ENCODE measurements around the gene TMEM175. TPM values are rescaled to one million over a fixed set of nuclear protein-coding genes. Genes with fewer than 3 reads are reported as not detected.

The TMEM175 gene
- total and polyA plus RNA-seq, 9 of the 15 experiments (the other 6 are each of a cell fraction or from before 2014, with no cell fraction given), result 0.13 to 30.9 (median 9.4) TPM

- in situ Hi-C loops (cut with MboI), result no loop called here
- intact Hi-C loops (cut with micrococcal nuclease), result loop anchor here (2.0 kb wide), 1 partner anchor 42 kb away; the partner anchor contains the start of gene DGKQ
- no peak for FAIRE-seq
Measured at GRCh38 chr4:930827-931193, 1.4 kb upstream of the TMEM175 start.

GRCh38 chr4:931194-931959, 883 bp upstream of the TMEM175 start:
- peaks cover 57% of the 10 kb centered on the region for H3K79me2 ChIP-seq (ENCODE audit: control insufficient read depth, insufficient read depth, low read length)
- peaks cover 13 to 14% of the 10 kb centered on the region in 2 experiments for H3K4me1 ChIP-seq (replicated peaks in 1 of 2; ENCODE audit: control insufficient read depth in 2 of 2, insufficient read depth in 2 of 2, low read length in 2 of 2)
- H3K36me3 ChIP-seq (ENCODE audit: control insufficient read depth, insufficient read depth, low read length), result peaks cover 13% of the 10 kb centered on the region; the same call in 2 of the 3 replicates
- H3K27ac ChIP-seq (ENCODE audit: extremely low read depth, low read depth, low read length), result peak overlapping the region; percentile 93
- ChIA-PET CTCF (ENCODE audit: low intra/inter-chr PET ratio) (no interaction called here), POLR2A (interaction anchor here (0.6 to 2.1 kb wide), 8 partner anchors 8 to 263 kb away, joined by 3 to 11 read pairs (median 4); no protein-coding TSS in a partner anchor)
- H3K4me3 ChIP-seq, result peak overlapping the region; percentile 99
- 0% methylated on average over 22 of the region's 31 CpGs for WGBS (ENCODE audit: insufficient coverage, low coverage, missing lambda C conversion rate)
- H2AFZ ChIP-seq (ENCODE audit: low read depth, low read length), result peak overlapping the region; percentile 92
- in situ Hi-C loops (cut with MboI) (no loop called here), intact Hi-C loops (cut with micrococcal nuclease) (loop anchor here (2.0 kb wide), 1 partner anchor 41 kb away; the partner anchor contains the start of gene DGKQ)
- ATAC-seq (peak; percentile 45), DNase-seq (ENCODE audit: extremely low read depth in 1 of 4, low spot score in 3 of 4) (peak in 3 of 4 experiments; percentile 39 to 44 (median 41)), FAIRE-seq (peak; percentile 84)
- no peaks in the 10 kb centered on the region for H3K9me1 ChIP-seq (ENCODE audit: control insufficient read depth, insufficient read depth, low read length)
- peak overlapping the region; percentile 88 to 100 for H3K9ac ChIP-seq (ENCODE audit: insufficient read depth in 1 of 2, low read depth in 2 of 2, low read length in 2 of 2)
- peaks cover 20% of the 10 kb centered on the region; the same call in 1 of the 2 replicates for H4K20me1 ChIP-seq (replicated peaks; ENCODE audit: control insufficient read depth, insufficient read depth, low read length)
- no peaks in the 10 kb centered on the region for H3K9me3 ChIP-seq (replicated peaks; ENCODE audit: control insufficient read depth, insufficient read depth, low read depth, low read length)
- peak overlapping the region; percentile 92 for H3K4me2 ChIP-seq (ENCODE audit: insufficient read depth, low read length)
- H3K27me3 ChIP-seq (ENCODE audit: control insufficient read depth in 2 of 2, insufficient read depth in 2 of 2, low read length in 2 of 2), result no peaks in the 10 kb centered on the region
- TSS peak; percentile 75 for BruUV-seq (replicated peaks)
- TF ChIP-seq MEIS2 (IDR thresholded peaks at IDR 0.05; ENCODE audit: partially characterized antibody) (peak; percentile 68), BHLHE40 (IDR thresholded peaks at IDR 0.05; ENCODE audit: low read length) (peak; percentile 53; the same call in 1 of the 2 replicates), ZNF740 (CRISPR knock-in tag; IDR thresholded peaks at IDR 0.05) (peak; percentile 77), ZNF740 (tag; IDR thresholded peaks at IDR 0.05) (no peak), VEZF1 (CRISPR knock-in tag; IDR thresholded peaks at IDR 0.05) (peak; percentile 26; the same call in 1 of the 2 replicates), E2F3 (CRISPR knock-in tag; IDR thresholded peaks at IDR 0.05) (no peak), ZC3H4 (CRISPR knock-in tag; IDR thresholded peaks at IDR 0.05; ENCODE audit: borderline replicate concordance) (0 out of 2 replicates have a peak, but pooled peaks have one; percentile 35)

More at GRCh38 chr4:930827-931193, 1.4 kb upstream of the TMEM175 start:
- POLR2A ChIA-PET, result interaction anchor here (0.6 to 2.1 kb wide), 4 partner anchors 9 to 149 kb away, joined by 3 to 6 read pairs (median 4); no protein-coding TSS in a partner anchor
- Histone ChIP-seq H3K9me3 (replicated peaks; ENCODE audit: control insufficient read depth, insufficient read depth, low read depth, low read length) (no peaks in the 10 kb centered on the region), H3K4me2 (ENCODE audit: insufficient read depth, low read length) (peak overlapping the region; percentile 92), H3K4me3 (peak overlapping the region; percentile 99), H3K36me3 (ENCODE audit: control insufficient read depth, insufficient read depth, low read length) (peaks cover 17% of the 10 kb centered on the region; the same call in 2 of the 3 replicates), H3K27ac (ENCODE audit: extremely low read depth, low read depth, low read length) (peak overlapping the region; percentile 93), H3K79me2 (ENCODE audit: control insufficient read depth, insufficient read depth, low read length) (peaks cover 63% of the 10 kb centered on the region), H2AFZ (ENCODE audit: low read depth, low read length) (no peak overlapping the region), H3K9ac (ENCODE audit: insufficient read depth in 1 of 2, low read depth in 2 of 2, low read length in 2 of 2) (peak overlapping the region; percentile 88 to 100; a peak in 3 of 4 replicates), H3K9me1 (ENCODE audit: control insufficient read depth, insufficient read depth, low read length) (no peaks in the 10 kb centered on the region), H4K20me1 (replicated peaks; ENCODE audit: control insufficient read depth, insufficient read depth, low read length) (peaks cover 26% of the 10 kb centered on the region; the same call in 1 of the 2 replicates), H3K27me3 (ENCODE audit: control insufficient read depth in 2 of 2, insufficient read depth in 2 of 2, low read length in 2 of 2) (no peaks in the 10 kb centered on the region), H3K4me1 (replicated peaks in 1 of 2; ENCODE audit: control insufficient read depth in 2 of 2, insufficient read depth in 2 of 2, low read length in 2 of 2) (peaks cover 13 to 19% of the 10 kb centered on the region in 2 experiments)
- 4% methylated on average over 7 of the region's 7 CpGs for WGBS (ENCODE audit: insufficient coverage, low coverage, missing lambda C conversion rate)
- no peak for TF ChIP-seq NFE2L1 (tag; IDR thresholded peaks at IDR 0.05; ENCODE audit: borderline replicate concordance, low read depth)
- 0 out of 2 replicates have a peak, but pooled peaks have one; percentile 3 for TF ChIP-seq MYC (IDR thresholded peaks at IDR 0.05; ENCODE audit: low read depth, low read length)
- no peak for TF ChIP-seq MYC (CRISPR knock-in tag; IDR thresholded peaks at IDR 0.05; ENCODE audit: borderline replicate concordance, low read depth)
- DNase-seq (ENCODE audit: extremely low read depth in 1 of 4, low spot score in 3 of 4) (no peak), ATAC-seq (no peak)
- no TSS peak for BruUV-seq (replicated peaks)
- CTCF ChIA-PET (ENCODE audit: low intra/inter-chr PET ratio), result no interaction called here

Data from K562 (cell line).